AG09319 (cell line): ENCODE measurements around the gene NRTN.

Source experiments
- DNase-seq: peaks from one replicate; pipeline ENCODE4 v3.0.0-alpha.2; 2010; ENCODE audit warnings: low read depth; ENCODE audit errors: extremely low read depth
- TF ChIP-seq, protein P1 (sequence below): IDR thresholded peaks from 2 replicates; pipeline ENCODE4 v1.5.1; 2011; ENCODE audit warnings: low read depth, mild to moderate bottlenecking, inconsistent platforms, low read length, moderate library complexity

The NRTN gene

DNA sequence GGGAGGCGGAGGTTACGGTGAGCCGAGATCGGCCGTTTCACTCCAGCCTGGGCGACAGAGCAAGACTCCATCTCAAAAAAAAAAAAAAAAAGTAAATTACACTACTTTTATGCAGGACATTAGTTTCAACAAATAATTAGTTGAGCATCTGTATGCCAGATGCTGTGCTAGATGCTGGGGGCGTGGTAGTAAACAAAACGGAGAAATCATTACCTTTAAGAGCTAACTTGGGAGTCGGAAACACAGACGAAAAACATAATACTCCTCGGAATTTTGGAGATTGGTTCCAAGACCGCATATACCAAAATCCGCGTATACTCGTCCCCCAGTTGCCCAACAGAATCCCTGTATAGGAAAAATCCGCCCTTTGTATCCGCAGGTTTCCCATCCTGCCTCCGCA lies 12.6 kb upstream of the NRTN start:
- TF ChIP-seq, protein P1, sequence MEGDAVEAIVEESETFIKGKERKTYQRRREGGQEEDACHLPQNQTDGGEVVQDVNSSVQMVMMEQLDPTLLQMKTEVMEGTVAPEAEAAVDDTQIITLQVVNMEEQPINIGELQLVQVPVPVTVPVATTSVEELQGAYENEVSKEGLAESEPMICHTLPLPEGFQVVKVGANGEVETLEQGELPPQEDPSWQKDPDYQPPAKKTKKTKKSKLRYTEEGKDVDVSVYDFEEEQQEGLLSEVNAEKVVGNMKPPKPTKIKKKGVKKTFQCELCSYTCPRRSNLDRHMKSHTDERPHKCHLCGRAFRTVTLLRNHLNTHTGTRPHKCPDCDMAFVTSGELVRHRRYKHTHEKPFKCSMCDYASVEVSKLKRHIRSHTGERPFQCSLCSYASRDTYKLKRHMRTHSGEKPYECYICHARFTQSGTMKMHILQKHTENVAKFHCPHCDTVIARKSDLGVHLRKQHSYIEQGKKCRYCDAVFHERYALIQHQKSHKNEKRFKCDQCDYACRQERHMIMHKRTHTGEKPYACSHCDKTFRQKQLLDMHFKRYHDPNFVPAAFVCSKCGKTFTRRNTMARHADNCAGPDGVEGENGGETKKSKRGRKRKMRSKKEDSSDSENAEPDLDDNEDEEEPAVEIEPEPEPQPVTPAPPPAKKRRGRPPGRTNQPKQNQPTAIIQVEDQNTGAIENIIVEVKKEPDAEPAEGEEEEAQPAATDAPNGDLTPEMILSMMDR, result no peak
- peak; percentile 28 for DNase-seq

DNA sequence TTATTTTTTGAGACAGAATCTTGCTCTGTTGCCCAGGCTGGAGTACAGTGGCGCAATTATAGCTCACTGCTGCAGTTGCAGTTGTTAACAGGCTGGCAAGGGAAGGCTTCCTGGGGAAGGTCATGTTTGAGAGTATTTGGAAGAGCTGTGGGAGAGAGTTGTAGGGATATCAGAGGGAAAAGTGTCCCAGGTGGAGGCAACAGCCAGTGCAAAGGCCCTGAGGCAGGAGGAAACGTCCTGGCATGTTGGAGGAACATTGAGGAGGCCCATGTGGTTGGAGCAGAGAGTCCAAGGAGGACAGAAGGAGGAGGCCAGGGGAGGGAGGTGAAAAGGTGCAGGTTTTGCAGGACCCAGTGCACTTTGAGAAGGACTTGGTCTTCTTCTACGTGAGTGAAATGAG lies 11.7 kb upstream of the NRTN start:
- TF ChIP-seq, protein P1, result no peak
- no peak for DNase-seq

DNA sequence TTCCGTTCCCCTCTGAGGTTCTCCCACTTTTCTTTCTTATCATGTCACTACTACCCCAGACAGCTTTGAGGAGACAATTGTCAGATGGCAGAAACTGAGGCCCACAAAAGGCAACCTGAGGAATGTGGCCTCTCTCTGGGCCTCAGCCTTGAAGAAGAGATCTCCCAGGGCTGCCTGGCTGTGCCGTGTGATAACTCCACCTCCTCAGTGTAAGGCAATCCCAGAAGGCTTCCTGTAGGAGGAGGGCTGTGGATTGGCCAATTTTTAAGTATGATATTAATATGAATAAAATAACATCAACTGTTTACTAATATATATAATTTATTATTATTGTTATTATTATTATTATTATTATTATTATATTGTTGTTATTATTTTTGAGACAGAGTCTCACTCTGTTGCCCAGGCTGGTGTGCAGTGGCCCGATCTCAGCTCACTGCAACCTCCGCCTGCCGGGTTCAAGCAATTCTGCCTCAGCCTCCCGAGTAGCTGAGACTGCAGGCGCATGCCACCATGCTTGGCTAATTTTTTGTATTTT lies 9.4 kb upstream of the NRTN start:
- no peak for DNase-seq
- TF ChIP-seq, protein P1, result no peak

DNA sequence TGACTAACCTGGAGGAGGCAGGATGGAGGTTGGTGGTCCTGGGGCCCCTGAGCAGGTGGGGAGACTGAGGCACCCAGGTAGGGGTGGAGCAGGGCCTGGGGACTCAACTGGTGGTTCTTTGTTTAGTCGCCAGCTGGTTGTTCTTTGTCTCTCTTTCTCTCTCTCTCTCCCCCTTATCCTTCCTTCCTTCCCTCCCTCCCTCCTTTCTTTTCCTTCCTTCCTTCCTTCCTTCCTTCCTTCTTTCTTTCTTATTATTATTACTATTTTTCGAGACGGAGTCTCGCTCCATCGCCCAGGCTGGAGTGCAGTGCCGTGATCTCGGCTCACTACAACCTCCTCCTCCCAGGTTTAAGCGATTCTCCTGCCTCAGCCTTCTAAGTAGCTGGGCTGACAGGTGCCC lies 6.6 kb upstream of the NRTN start:
- DNase-seq, result no peak
- TF ChIP-seq, protein P1, result no peak

DNA sequence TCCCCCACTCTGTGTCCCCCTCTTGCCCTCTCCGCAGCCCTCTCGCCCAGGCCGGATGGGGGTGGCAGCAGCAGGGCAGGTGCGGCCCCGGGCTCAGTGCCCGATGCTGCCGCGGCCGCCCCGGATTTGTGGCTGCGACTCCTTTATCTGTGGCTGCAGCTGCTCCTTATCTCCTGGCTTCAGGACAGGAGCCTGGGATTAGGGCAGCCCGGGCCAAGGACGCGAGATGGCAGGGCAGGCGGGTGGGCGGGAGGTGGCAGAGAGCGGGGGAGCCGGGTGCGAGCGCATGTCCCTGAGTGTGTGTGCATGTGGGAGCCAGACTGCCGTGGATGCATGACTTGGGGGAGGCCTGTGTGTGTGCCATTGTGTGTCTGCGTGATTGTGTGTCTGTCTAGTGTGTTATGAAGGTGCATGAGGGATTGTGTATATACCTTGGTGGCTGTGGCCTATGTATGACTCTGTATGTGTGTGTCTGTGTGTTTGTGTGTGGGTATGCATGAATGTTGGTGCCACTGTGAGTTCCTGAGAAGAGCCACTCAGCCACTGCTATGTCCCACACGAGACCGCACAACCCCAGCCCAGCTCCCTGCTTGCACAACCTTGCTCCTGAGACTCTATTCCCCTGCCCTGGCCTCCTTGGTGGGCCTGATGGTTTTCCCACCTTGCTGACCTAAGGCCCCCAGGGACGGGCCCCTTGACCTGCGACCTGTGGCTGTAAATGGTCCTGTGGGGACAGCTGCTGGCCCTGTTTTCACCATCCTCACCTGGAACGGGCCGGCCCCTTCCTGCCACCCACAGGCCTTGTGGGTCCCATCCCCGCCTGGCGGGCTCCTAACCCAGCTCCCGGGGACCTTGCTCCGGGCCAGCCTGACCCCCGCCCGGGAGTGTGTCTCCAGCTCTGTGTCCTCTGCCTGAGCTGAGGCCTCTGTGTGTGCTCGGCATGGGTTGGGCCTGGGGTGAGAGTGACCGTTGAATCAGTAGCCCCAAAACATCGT lies 5.3 kb upstream of the NRTN start:
- DNase-seq, result no peak
- TF ChIP-seq, protein P1, result no peak

DNA sequence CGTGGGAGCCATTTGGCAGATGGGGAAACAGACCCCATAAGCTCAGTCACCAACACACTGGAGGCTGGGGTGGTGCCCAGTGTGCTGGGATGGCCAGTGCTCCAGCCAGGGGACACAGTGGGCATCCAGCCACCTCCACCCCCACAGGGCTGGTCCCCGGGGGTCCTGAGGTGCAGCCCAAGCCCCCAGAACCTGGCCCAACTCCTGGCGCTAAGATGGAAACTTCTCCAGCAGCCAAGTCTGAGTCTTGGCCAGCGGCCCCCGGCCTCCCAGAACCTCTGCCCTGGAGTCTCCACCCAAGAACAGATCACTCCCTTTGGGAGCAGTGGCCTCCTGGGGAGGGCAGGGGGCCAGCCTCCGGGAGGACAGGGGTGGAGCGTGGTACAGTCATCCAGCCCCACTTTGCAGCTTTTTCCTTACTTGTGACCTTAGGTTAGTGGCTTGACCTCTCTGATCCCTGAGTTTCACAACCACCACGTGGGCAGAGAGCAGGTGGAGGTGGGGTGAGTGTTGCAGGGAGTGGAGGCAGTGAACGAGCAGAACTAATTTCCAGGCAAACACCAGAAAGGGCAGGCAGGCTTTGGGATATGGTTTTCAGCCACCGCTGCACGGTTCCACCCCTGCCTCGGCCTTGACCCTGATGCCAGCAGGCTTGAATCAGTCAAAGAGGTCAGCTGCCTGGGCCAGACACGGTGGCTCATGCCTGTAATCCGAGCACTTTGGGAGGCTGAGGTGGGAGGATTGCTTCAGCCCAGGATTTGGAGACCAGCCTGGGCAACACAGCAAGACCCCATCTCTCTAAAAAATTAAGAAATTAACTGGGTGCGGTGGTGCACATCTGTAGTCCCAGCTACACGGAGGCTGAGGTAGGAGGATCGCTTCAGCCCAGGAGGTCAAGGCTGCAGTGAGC lies 4.3 kb upstream of the NRTN start:
- TF ChIP-seq, protein P1, result no peak
- DNase-seq, result no peak
